Smooth muscle cell (in vitro differentiated cells): ENCODE measurements around the gene COL5A3. TPM values are rescaled to one million over a fixed set of nuclear protein-coding genes. Genes with fewer than 3 reads are reported as not detected.

Source experiments
- DNase-seq: peaks from one replicate; lab custom pipeline; 2025; ENCODE audit not compliant: unreplicated experiment; lab: John Stamatoyannopoulos, UW
- H2AFZ ChIP-seq: fragments of 200-600 bp; sonication (generic); 2 replicates; pipeline ENCODE4 v1.6.0; 2016; ENCODE audit warnings: antibody characterized with exemption, low read depth, mild to moderate bottlenecking
- H3F3A ChIP-seq: fragments of 200-600 bp; sonication (generic); 2 replicates; pipeline ENCODE4 v1.6.0; 2017; ENCODE audit warnings: antibody characterized with exemption, low read depth
- H3K27ac ChIP-seq: fragments of 200-600 bp; sonication (generic); 2 replicates; pipeline ENCODE4 v1.5.1; 2016; ENCODE audit warnings: low read depth, mild to moderate bottlenecking
- H3K27me3 ChIP-seq: fragments of 200-600 bp; sonication (generic); 2 replicates; pipeline ENCODE4 v1.6.1; 2016; ENCODE audit warnings: low read depth, mild to moderate bottlenecking
- H3K36me3 ChIP-seq: fragments of 200-600 bp; sonication (generic); 2 replicates; pipeline ENCODE4 v1.5.1; 2016; ENCODE audit warnings: low read depth
- H3K4me1 ChIP-seq: fragments of 200-600 bp; sonication (generic); 2 replicates; pipeline ENCODE4 v1.5.1; 2016; ENCODE audit warnings: low read depth
- H3K4me2 ChIP-seq: fragments of 200-600 bp; sonication (generic); 2 replicates; pipeline ENCODE4 v1.6.0; 2016; ENCODE audit warnings: mild to moderate bottlenecking
- H3K4me3 ChIP-seq: fragments of 200-600 bp; sonication (generic); 2 replicates; pipeline ENCODE4 v1.5.1; 2016; ENCODE audit warnings: mild to moderate bottlenecking
- H3K79me2 ChIP-seq: fragments of 200-600 bp; sonication (generic); 2 replicates; pipeline ENCODE4 v1.6.0; 2016; ENCODE audit warnings: low read depth, mild to moderate bottlenecking
- H3K9ac ChIP-seq: fragments of 200-600 bp; sonication (generic); 2 replicates; pipeline ENCODE4 v1.6.0; 2016; ENCODE audit warnings: low read depth
- H3K9me3 ChIP-seq: fragments of 200-600 bp; sonication (generic); replicated peaks from 2 replicates; pipeline ENCODE4 v1.5.1; 2016; ENCODE audit warnings: low read depth
- H4K20me1 ChIP-seq: fragments of 200-600 bp; sonication (generic); 2 replicates; pipeline ENCODE4 v1.6.0; 2016; ENCODE audit warnings: low read depth
- WGBS: methylation state at CpG from one replicate; pipeline ENCODE4 v1.1.7; 2016; ENCODE audit warnings: low lambda C conversion rate; 5-methylcytosine and 5-hydroxymethylcytosine counted together
- polyA plus RNA-seq: library from polyadenylated mRNA; unstranded; fragments of >200 nt; fragmentation: Nextera tagmentation; extraction: Ambion mirVana; gene quantifications from 2 replicates; pipeline ENCODE4 v1.2.1, GENCODE V29; 2016
- total RNA-seq: library from RNA; depleted of rRNA; stranded (reverse); fragments of >200 nt; gene quantifications from 2 replicates; pipeline ENCODE4 v1.2.3, GENCODE V29; 2014
- TF ChIP-seq, protein P1 (sequence below): fragments of 200-600 bp; sonication (generic); IDR thresholded peaks from 2 replicates; pipeline ENCODE4 v1.5.1; 2017; ENCODE audit warnings: borderline replicate concordance, mild to moderate bottlenecking, antibody characterized with exemption; ENCODE audit not compliant: insufficient read depth, poor library complexity, severe bottlenecking

The COL5A3 gene
- total and polyA plus RNA-seq, 2 experiments from 2014 or later = 12.8 to 14.4 TPM

DNA sequence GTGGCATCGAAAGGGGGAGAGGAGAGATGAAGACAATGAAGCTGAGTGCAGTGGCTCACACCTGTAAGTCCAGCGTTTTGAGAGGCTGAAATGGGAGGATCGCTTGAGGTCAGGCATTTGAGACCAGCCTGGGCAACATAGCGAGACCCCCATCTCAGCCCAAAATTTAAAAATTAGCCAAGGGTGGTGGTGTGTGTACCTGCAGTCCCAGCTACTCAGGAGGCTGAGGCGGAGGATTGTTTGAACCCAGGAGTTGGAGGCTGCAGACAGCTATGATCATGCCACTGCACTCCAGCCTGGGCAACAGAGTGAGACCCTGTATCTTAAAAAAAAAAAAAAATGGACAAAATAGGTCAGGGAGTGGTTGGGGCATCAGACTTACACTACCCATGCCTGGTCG, 10.5 kb upstream of the COL5A3 start:
- H3K27ac ChIP-seq = no peak overlapping the region
- no peaks in the 10 kb centered on the region for H3K9me3 ChIP-seq
- no peak overlapping the region for H3K9ac ChIP-seq
- H3K79me2 ChIP-seq = no peaks in the 10 kb centered on the region
- no peaks in the 10 kb centered on the region for H3K27me3 ChIP-seq
- no peaks in the 10 kb centered on the region for H4K20me1 ChIP-seq
- no peak for DNase-seq
- no peaks in the 10 kb centered on the region for H3K4me1 ChIP-seq
- no peak overlapping the region for H3K4me2 ChIP-seq
- TF ChIP-seq, protein P1, sequence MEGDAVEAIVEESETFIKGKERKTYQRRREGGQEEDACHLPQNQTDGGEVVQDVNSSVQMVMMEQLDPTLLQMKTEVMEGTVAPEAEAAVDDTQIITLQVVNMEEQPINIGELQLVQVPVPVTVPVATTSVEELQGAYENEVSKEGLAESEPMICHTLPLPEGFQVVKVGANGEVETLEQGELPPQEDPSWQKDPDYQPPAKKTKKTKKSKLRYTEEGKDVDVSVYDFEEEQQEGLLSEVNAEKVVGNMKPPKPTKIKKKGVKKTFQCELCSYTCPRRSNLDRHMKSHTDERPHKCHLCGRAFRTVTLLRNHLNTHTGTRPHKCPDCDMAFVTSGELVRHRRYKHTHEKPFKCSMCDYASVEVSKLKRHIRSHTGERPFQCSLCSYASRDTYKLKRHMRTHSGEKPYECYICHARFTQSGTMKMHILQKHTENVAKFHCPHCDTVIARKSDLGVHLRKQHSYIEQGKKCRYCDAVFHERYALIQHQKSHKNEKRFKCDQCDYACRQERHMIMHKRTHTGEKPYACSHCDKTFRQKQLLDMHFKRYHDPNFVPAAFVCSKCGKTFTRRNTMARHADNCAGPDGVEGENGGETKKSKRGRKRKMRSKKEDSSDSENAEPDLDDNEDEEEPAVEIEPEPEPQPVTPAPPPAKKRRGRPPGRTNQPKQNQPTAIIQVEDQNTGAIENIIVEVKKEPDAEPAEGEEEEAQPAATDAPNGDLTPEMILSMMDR = no peak
- 94% methylated on average over 6 of the region's 6 CpGs for WGBS
- H3K4me3 ChIP-seq = no peak overlapping the region
- no peaks in the 10 kb centered on the region for H3K36me3 ChIP-seq
- no peak overlapping the region for H2AFZ ChIP-seq
- no peaks in the 10 kb centered on the region for H3F3A ChIP-seq

DNA sequence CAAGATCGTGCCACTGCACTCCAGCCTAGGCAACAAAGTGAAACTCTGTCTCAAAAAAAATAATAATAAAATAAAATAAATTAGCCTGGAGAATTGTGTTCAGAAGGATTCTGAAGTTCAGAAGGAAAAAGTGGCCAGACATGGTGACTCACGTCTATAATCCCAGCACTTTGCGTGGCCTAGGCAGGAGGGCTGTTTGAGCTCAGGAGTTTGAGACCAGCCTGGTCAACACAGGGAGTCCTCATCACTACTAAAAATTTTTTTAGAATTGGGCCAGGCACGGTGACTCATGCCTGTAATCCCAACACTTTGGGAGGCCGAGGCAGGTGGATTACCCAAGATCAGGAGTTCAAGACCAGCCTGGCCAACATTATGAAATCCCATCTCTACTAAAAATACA, 8.9 kb upstream of the COL5A3 start:
- TF ChIP-seq, protein P1 = no peak
- no peaks in the 10 kb centered on the region for H3F3A ChIP-seq
- DNase-seq = no peak
- H2AFZ ChIP-seq = no peak overlapping the region
- H3K79me2 ChIP-seq = no peaks in the 10 kb centered on the region
- H3K4me2 ChIP-seq = no peak overlapping the region
- no peak overlapping the region for H3K4me3 ChIP-seq
- H3K9ac ChIP-seq = no peak overlapping the region
- H3K9me3 ChIP-seq = no peaks in the 10 kb centered on the region
- peak overlapping the region; percentile 83 for H3K27ac ChIP-seq
- WGBS = 51% methylated on average over 5 of the region's 5 CpGs
- no peaks in the 10 kb centered on the region for H3K4me1 ChIP-seq
- no peaks in the 10 kb centered on the region for H3K27me3 ChIP-seq
- H4K20me1 ChIP-seq = no peaks in the 10 kb centered on the region
- no peaks in the 10 kb centered on the region for H3K36me3 ChIP-seq

DNA sequence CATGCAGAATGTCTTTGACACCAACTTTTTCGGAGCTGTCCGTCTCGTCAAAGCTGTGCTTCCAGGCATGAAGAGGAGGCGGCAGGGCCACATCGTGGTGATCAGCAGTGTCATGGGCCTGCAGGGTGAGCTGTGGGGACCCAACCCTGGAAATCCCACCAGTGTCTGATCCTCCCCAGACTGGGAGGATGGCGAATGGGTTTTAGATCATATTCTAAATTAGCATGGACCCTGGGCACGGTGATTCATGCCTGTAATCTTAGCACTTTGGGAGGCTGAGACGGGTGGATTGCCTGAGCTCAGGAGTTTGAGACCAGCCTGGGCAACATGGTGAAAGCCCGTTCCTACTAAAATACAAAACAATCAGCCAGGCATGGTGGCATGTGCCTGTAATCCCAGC, 8.5 kb upstream of the COL5A3 start:
- H3K9me3 ChIP-seq = no peaks in the 10 kb centered on the region
- peak overlapping the region; percentile 67 for H3K9ac ChIP-seq
- peak overlapping the region; percentile 29 for H3K4me2 ChIP-seq
- no peak for DNase-seq
- H2AFZ ChIP-seq = no peak overlapping the region
- 67% methylated on average over 9 of the region's 9 CpGs for WGBS
- TF ChIP-seq, protein P1 = no peak
- no peaks in the 10 kb centered on the region for H3K79me2 ChIP-seq
- H3K36me3 ChIP-seq = no peaks in the 10 kb centered on the region
- H3K4me3 ChIP-seq = no peak overlapping the region
- H3K27me3 ChIP-seq = peaks cover 4% of the 10 kb centered on the region
- H3K4me1 ChIP-seq = no peaks in the 10 kb centered on the region
- H3K27ac ChIP-seq = peak overlapping the region; percentile 83
- H4K20me1 ChIP-seq = no peaks in the 10 kb centered on the region
- no peaks in the 10 kb centered on the region for H3F3A ChIP-seq

DNA sequence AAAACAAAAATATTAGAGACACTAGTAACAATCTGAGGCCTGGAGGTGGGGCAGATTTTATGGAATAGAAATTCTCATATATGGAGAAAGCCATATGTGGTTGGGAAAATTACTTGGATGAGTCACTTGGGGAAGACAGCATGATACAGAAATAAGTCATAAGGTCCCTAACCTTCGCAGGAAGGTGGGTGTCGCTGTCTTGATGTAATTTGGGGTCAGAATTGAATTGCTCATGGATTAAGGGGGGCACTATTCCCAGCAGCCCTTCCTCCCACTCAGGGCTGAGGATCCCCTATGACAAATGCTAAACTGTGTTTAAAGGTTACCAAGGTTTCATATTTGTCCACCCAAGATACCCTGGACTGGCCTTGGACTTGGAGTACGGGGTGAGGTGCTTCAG, 8.0 kb upstream of the COL5A3 start:
- Histone ChIP-seq H3K4me2 (peak overlapping the region; percentile 29), H3K36me3 (no peaks in the 10 kb centered on the region), H3K4me3 (no peak overlapping the region), H3K9me3 (no peaks in the 10 kb centered on the region), H4K20me1 (no peaks in the 10 kb centered on the region), H3K9ac (peak overlapping the region; percentile 67), H2AFZ (no peak overlapping the region), H3K4me1 (no peaks in the 10 kb centered on the region), H3F3A (no peaks in the 10 kb centered on the region), H3K79me2 (no peaks in the 10 kb centered on the region), H3K27me3 (peaks cover 9% of the 10 kb centered on the region), H3K27ac (peak overlapping the region; percentile 83)
- WGBS = 47% methylated on average over 3 of the region's 3 CpGs
- TF ChIP-seq, protein P1 = no peak
- DNase-seq = no peak
